CD14-positive monocyte (primary cell): ENCODE results near the gene SATL1. TPM values are rescaled to one million over a fixed set of nuclear protein-coding genes. Genes with fewer than 3 reads are reported as not detected.

Experiments
- DNase-seq, 3 donors: peaks; one replicate each; pipeline ENCODE4 v3.0.0-alpha.2; 2011 to 2022
- H2AFZ ChIP-seq: 2 replicates; pipeline ENCODE4 v1.6.0; 2012; ENCODE audit warnings: mild to moderate bottlenecking, low read depth, low read length, inconsistent platforms; ENCODE audit not compliant: insufficient read depth, poor library complexity, severe bottlenecking
- H3K27ac ChIP-seq, 2 donors: 1 replicate in 1 of 2; 2 replicates in 1 of 2; pipeline ENCODE4 v1.5.1; 2012 to 2013; ENCODE audit warnings: low read length in 2 of 2, control low read depth in 1 of 2, inconsistent platforms in 1 of 2, low read depth in 1 of 2, mild to moderate bottlenecking in 1 of 2
- H3K27me3 ChIP-seq, 2 donors: one replicate each; pipeline versions ENCODE4 v1.6.0 to v1.6.1; 2011 to 2013; ENCODE audit warnings: low read length in 2 of 2; ENCODE audit not compliant: control insufficient read depth in 2 of 2, insufficient read depth in 2 of 2
- H3K36me3 ChIP-seq, 2 donors: replicated peaks in 1 of 2; 1 replicate in 1 of 2; 2 replicates in 1 of 2; pipeline versions ENCODE4 v1.5.1 to v1.6.1; 2012 to 2013; ENCODE audit warnings: low read length in 2 of 2, control low read depth in 1 of 2, inconsistent platforms in 1 of 2, mild to moderate bottlenecking in 1 of 2; ENCODE audit not compliant: insufficient read depth in 2 of 2, control insufficient read depth in 1 of 2
- H3K4me1 ChIP-seq, 2 donors: 1 replicate in 1 of 2; 2 replicates in 1 of 2; pipeline versions ENCODE4 v1.5.1 to v1.6.1; 2012 to 2013; ENCODE audit warnings: low read length in 2 of 2, control low read depth in 1 of 2, inconsistent platforms in 1 of 2, mild to moderate bottlenecking in 1 of 2, moderate library complexity in 1 of 2; ENCODE audit not compliant: insufficient read depth in 2 of 2, control insufficient read depth in 1 of 2
- H3K4me2 ChIP-seq: replicated peaks from 2 replicates; pipeline ENCODE3; 2012; ENCODE audit warnings: low read length, moderate library complexity, mild to moderate bottlenecking; ENCODE audit not compliant: poor library complexity, severe bottlenecking; ENCODE audit errors: extremely low read depth
- H3K4me3 ChIP-seq, 3 experiments: fragments of 200-600 bp in 1 of 3; sonication (generic) in 1 of 3; replicated peaks in 1 of 3; 1 replicate in 2 of 3; 2 replicates in 1 of 3; pipeline ENCODE4 v1.5.1; 2011 to 2013; ENCODE audit warnings: low read length in 3 of 3, mild to moderate bottlenecking in 3 of 3, control low read depth in 2 of 3, low read depth in 2 of 3, inconsistent platforms in 1 of 3, moderate library complexity in 1 of 3
- H3K79me2 ChIP-seq: 2 replicates; pipeline ENCODE4 v1.6.0; 2012; ENCODE audit warnings: mild to moderate bottlenecking, control low read depth, inconsistent platforms, low read length, moderate library complexity; ENCODE audit not compliant: insufficient read depth
- H3K9ac ChIP-seq: 2 replicates; pipeline ENCODE4 v1.6.0; 2017; ENCODE audit warnings: low read length, mild to moderate bottlenecking; ENCODE audit not compliant: insufficient read depth, poor library complexity, severe bottlenecking
- H3K9me3 ChIP-seq, 2 donors: replicated peaks in 1 of 2; 1 replicate in 1 of 2; 2 replicates in 1 of 2; pipeline versions ENCODE4 v1.5.1 to v1.6.1; 2012 to 2013; ENCODE audit warnings: low read length in 2 of 2, control low read depth in 1 of 2; ENCODE audit not compliant: control insufficient read depth in 1 of 2, insufficient read depth in 1 of 2
- H4K20me1 ChIP-seq: 2 replicates; pipeline ENCODE4 v1.6.0; 2012; ENCODE audit warnings: mild to moderate bottlenecking, low read length, control low read depth, moderate library complexity; ENCODE audit not compliant: insufficient read depth
- H3K27ac Mint-ChIP-seq, 7 donors: one replicate each; pipeline ENCODE4 v1.8.0; 2020; ENCODE audit warnings: mild to moderate bottlenecking in 7 of 7, mixed read lengths in 7 of 7, moderate library complexity in 6 of 7, inconsistent platforms in 2 of 7
- H3K27me3 Mint-ChIP-seq, 3 donors: one replicate each; pipeline ENCODE4 v1.8.0; 2021 to 2022; ENCODE audit warnings: low read depth in 3 of 3, mild to moderate bottlenecking in 3 of 3, mixed read lengths in 3 of 3, moderate library complexity in 3 of 3, inconsistent platforms in 1 of 3
- H3K36me3 Mint-ChIP-seq, 2 donors: one replicate each; pipeline ENCODE4 v1.8.0; 2020; ENCODE audit warnings: mixed read lengths in 2 of 2, inconsistent platforms in 1 of 2, mild to moderate bottlenecking in 1 of 2
- H3K4me1 Mint-ChIP-seq: one replicate; pipeline ENCODE4 v1.8.0; 2020; ENCODE audit warnings: mild to moderate bottlenecking, mixed read lengths
- H3K4me3 Mint-ChIP-seq, 2 donors: one replicate each; pipeline ENCODE4 v1.8.0; 2020; ENCODE audit warnings: mild to moderate bottlenecking in 2 of 2, mixed read lengths in 2 of 2, moderate library complexity in 1 of 2
- H3K9me3 Mint-ChIP-seq, 7 donors: one replicate each; pipeline ENCODE4 v1.8.0; 2020 to 2022; ENCODE audit warnings: mixed read lengths in 7 of 7, mild to moderate bottlenecking in 6 of 7, moderate library complexity in 6 of 7, inconsistent platforms in 2 of 7
- WGBS: methylation state at CpG from one replicate; pipeline ENCODE4 v1.1.5; 2013; ENCODE audit warnings: missing lambda C conversion rate; ENCODE audit not compliant: insufficient coverage; 5-methylcytosine and 5-hydroxymethylcytosine counted together
- intact Hi-C, 2 donors: fragments of 100-400 bp; cut with micrococcal nuclease; formaldehyde crosslinking; loops; one replicate each; pipeline versions ENCODE4 v1.15.0 to v1.15.1; 2023
- polyA plus RNA-seq, 3 donors: library from polyadenylated mRNA; depleted of rRNA in 1 of 3; unstranded in 2 of 3; stranded (reverse) in 1 of 3; fragments of 300-500 nt in 2 of 3; fragments of >200 nt in 1 of 3; fragmentation: Illumina TruSeq in 2 of 3; gene quantifications; 1 replicate in 2 of 3; 2 replicates in 1 of 3; pipeline ENCODE4 v1.2.3, GENCODE V29; 2012 to 2021
- TF ChIP-seq, protein P1 (sequence below): fragments of 200-600 bp; IDR thresholded peaks from one replicate; pipeline ENCODE4 v1.8.0; 2022; ENCODE audit warnings: antibody characterized with exemption, mild to moderate bottlenecking

The SATL1 gene
- polyA plus RNA-seq, 3 donors, result not detected

DNA sequence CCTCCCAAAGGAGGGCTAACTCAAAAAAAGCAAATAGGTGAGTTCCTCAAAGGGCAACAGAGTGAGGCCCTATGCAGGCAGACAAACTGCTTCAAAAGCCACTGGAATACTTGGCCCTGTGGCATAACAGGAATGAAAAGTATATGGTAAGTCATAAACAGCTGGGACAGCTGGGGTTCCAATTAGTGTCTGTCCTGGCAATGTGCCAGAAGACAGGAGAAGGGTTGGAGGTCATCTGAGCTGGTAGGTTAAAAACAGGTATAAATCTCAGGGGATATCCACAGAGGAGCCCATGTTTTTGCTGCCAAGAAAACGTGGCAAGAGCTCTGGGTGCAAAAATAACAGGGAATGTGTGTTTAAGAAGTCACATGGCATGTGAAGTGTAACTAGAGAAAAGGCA lies 128.3 kb downstream of the SATL1 start:
- H3K36me3 ChIP-seq, result no peaks in the 10 kb centered on the region
- intact Hi-C loops, result no loop called here
- WGBS, result 57% methylated on average over 1 of the region's 1 CpG

DNA sequence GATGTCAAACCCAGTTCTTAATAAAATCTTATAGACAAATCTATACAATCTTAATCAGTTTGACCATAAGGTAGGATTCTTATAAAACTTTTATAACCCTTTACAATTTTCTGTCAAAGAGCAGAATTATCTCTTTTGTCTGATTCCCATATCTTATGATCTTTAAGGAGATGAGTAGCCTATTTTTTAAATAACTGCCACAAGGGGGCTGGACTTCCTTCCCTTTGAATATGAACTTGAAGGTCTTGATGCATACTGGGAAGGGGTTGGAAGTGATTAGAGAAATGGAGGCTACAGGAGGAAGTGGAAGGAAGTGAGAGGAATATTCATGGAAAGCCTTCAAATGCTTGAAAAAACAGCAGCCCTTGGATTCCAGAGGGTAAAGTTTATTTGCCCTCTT lies 128.8 kb downstream of the SATL1 start:
- no peaks in the 10 kb centered on the region for H3K9me3 Mint-ChIP-seq
- H3K27ac ChIP-seq, result no peak overlapping the region
- H4K20me1 ChIP-seq, result no peaks in the 10 kb centered on the region
- H3K27me3 ChIP-seq, result no peaks in the 10 kb centered on the region
- intact Hi-C loops, result no loop called here
- H3K9me3 ChIP-seq, result no peaks in the 10 kb centered on the region
- H3K4me1 Mint-ChIP-seq, result peaks cover 2% of the 10 kb centered on the region
- H3K36me3 ChIP-seq, result no peaks in the 10 kb centered on the region
- H3K4me1 ChIP-seq, result no peaks in the 10 kb centered on the region
- no peak overlapping the region for H3K27ac Mint-ChIP-seq
- no peaks in the 10 kb centered on the region for H3K79me2 ChIP-seq
- H3K9ac ChIP-seq, result no peak overlapping the region
- TF ChIP-seq, protein P1, sequence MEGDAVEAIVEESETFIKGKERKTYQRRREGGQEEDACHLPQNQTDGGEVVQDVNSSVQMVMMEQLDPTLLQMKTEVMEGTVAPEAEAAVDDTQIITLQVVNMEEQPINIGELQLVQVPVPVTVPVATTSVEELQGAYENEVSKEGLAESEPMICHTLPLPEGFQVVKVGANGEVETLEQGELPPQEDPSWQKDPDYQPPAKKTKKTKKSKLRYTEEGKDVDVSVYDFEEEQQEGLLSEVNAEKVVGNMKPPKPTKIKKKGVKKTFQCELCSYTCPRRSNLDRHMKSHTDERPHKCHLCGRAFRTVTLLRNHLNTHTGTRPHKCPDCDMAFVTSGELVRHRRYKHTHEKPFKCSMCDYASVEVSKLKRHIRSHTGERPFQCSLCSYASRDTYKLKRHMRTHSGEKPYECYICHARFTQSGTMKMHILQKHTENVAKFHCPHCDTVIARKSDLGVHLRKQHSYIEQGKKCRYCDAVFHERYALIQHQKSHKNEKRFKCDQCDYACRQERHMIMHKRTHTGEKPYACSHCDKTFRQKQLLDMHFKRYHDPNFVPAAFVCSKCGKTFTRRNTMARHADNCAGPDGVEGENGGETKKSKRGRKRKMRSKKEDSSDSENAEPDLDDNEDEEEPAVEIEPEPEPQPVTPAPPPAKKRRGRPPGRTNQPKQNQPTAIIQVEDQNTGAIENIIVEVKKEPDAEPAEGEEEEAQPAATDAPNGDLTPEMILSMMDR, result no peak
- H3K4me3 Mint-ChIP-seq, result no peak overlapping the region
- H3K4me2 ChIP-seq, result no peak overlapping the region
- no peak overlapping the region for H3K4me3 ChIP-seq
- H3K27me3 Mint-ChIP-seq, result peaks cover 0 to 4% (median 0%) of the 10 kb centered on the region in 3 donors
- no peak for DNase-seq
- H2AFZ ChIP-seq, result no peak overlapping the region
- no peaks in the 10 kb centered on the region for H3K36me3 Mint-ChIP-seq

More for the DNA sequence above, 128.3 kb downstream of the SATL1 start:
- Mint-ChIP-seq H3K27ac (no peak overlapping the region), H3K9me3 (no peaks in the 10 kb centered on the region), H3K4me1 (peaks cover 2% of the 10 kb centered on the region), H3K36me3 (no peaks in the 10 kb centered on the region), H3K27me3 (peaks cover 0 to 4% (median 0%) of the 10 kb centered on the region in 3 donors), H3K4me3 (no peak overlapping the region)
- Histone ChIP-seq H2AFZ (no peak overlapping the region), H3K79me2 (no peaks in the 10 kb centered on the region), H3K27ac (no peak overlapping the region), H3K9me3 (no peaks in the 10 kb centered on the region), H3K4me2 (no peak overlapping the region), H3K9ac (no peak overlapping the region), H3K4me3 (no peak overlapping the region), H3K27me3 (no peaks in the 10 kb centered on the region), H3K4me1 (no peaks in the 10 kb centered on the region), H4K20me1 (no peaks in the 10 kb centered on the region)
- no peak for DNase-seq
- TF ChIP-seq, protein P1, result no peak
